ENCODE measurements around the gene MDH1B. TPM values are rescaled to one million over a fixed set of nuclear protein-coding genes. Genes with fewer than 3 reads are reported as not detected.

MDH1B gene
- total RNA-seq, 1 experiment from 2014 or later: 1.9 TPM

GRCh38 chr2:206727287-206727686 is 37.8 kb downstream of the MDH1B start (continued):
- TF ChIP-seq ZNF281 (CRISPR knock-in tag; IDR thresholded peaks at IDR 0.05) (no peak), ATF6 (CRISPR knock-in tag; IDR thresholded peaks at IDR 0.05) (no peak), ZSCAN18 (CRISPR knock-in tag; IDR thresholded peaks at IDR 0.05) (no peak), TCF7 (CRISPR knock-in tag; IDR thresholded peaks at IDR 0.05; ENCODE audit: low read depth) (no peak), GTF2I (CRISPR knock-in tag; conservative IDR thresholded peaks at IDR 0.05) (no peak), KAT7 (CRISPR knock-in tag; IDR thresholded peaks at IDR 0.05; ENCODE audit: borderline replicate concordance) (no peak), HMGA2 (CRISPR knock-in tag; IDR thresholded peaks at IDR 0.05) (no peak), ETV6 (CRISPR knock-in tag; IDR thresholded peaks at IDR 0.05) (no peak), ZBTB43 (CRISPR knock-in tag; IDR thresholded peaks at IDR 0.05) (no peak), ZNF219 (CRISPR knock-in tag; IDR thresholded peaks at IDR 0.05; ENCODE audit: borderline replicate concordance) (no peak), ZNF396 (CRISPR knock-in tag; IDR thresholded peaks at IDR 0.05; ENCODE audit: borderline replicate concordance) (no peak), PRRX2 (CRISPR knock-in tag; IDR thresholded peaks at IDR 0.05) (no peak)

GRCh38 chr2:206723288-206723687 is 41.8 kb downstream of the MDH1B start:
- no peak overlapping the region for H3K4me3 Mint-ChIP-seq
- DNase-seq (ENCODE audit: low spot score): no peak
- POLR2A ChIA-PET: no interaction called here

More at GRCh38 chr2:206723288-206723687, 41.8 kb downstream of the MDH1B start:
- no peak overlapping the region for H3K27ac Mint-ChIP-seq
- peaks cover 8% of the 10 kb centered on the region; the same call in 1 of the 2 replicates for H3K36me3 Mint-ChIP-seq
- H3K4me1 Mint-ChIP-seq: 0 out of 2 replicates have a peak, but pooled peaks cover 3% of the 10 kb centered on the region
- no peak for TF ChIP-seq SOX15 (CRISPR knock-in tag; IDR thresholded peaks at IDR 0.05)
- TF ChIP-seq ERG (CRISPR knock-in tag; IDR thresholded peaks at IDR 0.05): no peak
- no peak for TF ChIP-seq ATF1 (CRISPR knock-in tag; IDR thresholded peaks at IDR 0.05)
- no peak for TF ChIP-seq RELA (CRISPR knock-in tag; IDR thresholded peaks at IDR 0.05; ENCODE audit: borderline replicate concordance)
- no peak for TF ChIP-seq OVOL2 (CRISPR knock-in tag; IDR thresholded peaks at IDR 0.05; ENCODE audit: borderline replicate concordance)
- TF ChIP-seq MXD4 (CRISPR knock-in tag; IDR thresholded peaks at IDR 0.05; ENCODE audit: borderline replicate concordance): no peak
- TF ChIP-seq STAT6 (CRISPR knock-in tag; conservative IDR thresholded peaks at IDR 0.05; ENCODE audit: low read depth): no peak
- no peak for TF ChIP-seq CTCF (IDR thresholded peaks at IDR 0.05)
- TF ChIP-seq ZNF317 (CRISPR knock-in tag; IDR thresholded peaks at IDR 0.05; ENCODE audit: borderline replicate concordance, low read depth): no peak
- no peak for TF ChIP-seq FOXK1 (CRISPR knock-in tag; IDR thresholded peaks at IDR 0.05)
- peaks cover 32% of the 10 kb centered on the region for H3K9me3 Mint-ChIP-seq
- no peaks in the 10 kb centered on the region; the same call in 1 of the 2 replicates for H3K27me3 Mint-ChIP-seq (ENCODE audit: low read depth)
- ATAC-seq: no peak
- CTCF ChIA-PET: no interaction called here
